ENCODE measurements around the gene LECT2. TPM values are rescaled to one million over a fixed set of nuclear protein-coding genes. Genes with fewer than 3 reads are reported as not detected.

The LECT2 gene
- total RNA-seq, 1 experiment from 2014 or later, result not detected

DNA sequence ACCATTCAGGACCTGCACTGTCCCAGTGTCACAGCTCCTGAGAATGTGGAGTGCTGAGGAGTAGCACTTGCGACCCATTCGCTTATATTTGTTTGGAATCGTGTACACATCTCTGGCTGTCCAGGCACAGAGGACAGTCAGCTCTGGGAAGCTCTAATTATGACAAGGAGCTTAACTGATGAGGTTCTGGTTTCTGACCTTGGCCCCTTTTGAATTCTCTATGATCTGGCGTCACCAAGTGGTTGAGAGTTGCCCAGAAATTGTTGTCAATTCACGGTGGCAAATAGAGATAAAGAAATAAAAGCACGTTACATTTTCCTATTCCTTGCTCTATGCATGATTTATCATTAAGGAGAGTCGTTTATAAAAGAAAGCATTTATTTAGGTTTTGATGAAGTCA, 34.9 kb upstream of the LECT2 start (continued):
- TF ChIP-seq, protein P1, sequence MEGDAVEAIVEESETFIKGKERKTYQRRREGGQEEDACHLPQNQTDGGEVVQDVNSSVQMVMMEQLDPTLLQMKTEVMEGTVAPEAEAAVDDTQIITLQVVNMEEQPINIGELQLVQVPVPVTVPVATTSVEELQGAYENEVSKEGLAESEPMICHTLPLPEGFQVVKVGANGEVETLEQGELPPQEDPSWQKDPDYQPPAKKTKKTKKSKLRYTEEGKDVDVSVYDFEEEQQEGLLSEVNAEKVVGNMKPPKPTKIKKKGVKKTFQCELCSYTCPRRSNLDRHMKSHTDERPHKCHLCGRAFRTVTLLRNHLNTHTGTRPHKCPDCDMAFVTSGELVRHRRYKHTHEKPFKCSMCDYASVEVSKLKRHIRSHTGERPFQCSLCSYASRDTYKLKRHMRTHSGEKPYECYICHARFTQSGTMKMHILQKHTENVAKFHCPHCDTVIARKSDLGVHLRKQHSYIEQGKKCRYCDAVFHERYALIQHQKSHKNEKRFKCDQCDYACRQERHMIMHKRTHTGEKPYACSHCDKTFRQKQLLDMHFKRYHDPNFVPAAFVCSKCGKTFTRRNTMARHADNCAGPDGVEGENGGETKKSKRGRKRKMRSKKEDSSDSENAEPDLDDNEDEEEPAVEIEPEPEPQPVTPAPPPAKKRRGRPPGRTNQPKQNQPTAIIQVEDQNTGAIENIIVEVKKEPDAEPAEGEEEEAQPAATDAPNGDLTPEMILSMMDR (IDR thresholded peaks at IDR 0.05 in 2 of 3, conservative IDR thresholded peaks at IDR 0.05 in 1 of 3; ENCODE audit: borderline replicate concordance in 1 of 3, insufficient read depth in 1 of 3, low read depth in 2 of 3, low read length in 2 of 3), result no peak

DNA sequence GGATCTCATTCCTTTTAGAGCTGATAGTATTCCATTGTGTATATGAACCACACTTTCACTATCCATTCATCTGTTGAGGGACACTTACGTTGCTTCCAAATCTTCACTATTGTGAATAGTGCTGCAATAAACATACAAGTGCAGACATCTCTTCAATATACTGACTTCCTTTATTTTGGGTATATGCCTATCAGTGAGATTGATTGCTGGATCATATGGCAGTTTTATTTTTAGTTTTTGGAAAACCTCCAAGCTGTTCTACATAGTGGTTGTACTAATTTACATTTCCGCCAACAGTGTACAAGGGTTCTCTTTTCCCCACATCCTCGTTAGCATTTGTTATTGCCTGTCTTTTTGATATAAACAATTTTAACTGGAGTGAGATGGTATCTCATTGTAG, 33.8 kb upstream of the LECT2 start:
- ChIA-PET RAD21 (ENCODE audit: low non-redundant PET in 1 of 2, low total read pairs in 2 of 2, uncharacterized antibody in 2 of 2, unreplicated experiment in 2 of 2) (no interaction called here), CTCF (interaction anchor here (1.7 kb wide), 1 partner anchor 11 kb away, joined by 6 read pairs; no protein-coding TSS in a partner anchor), POLR2A (no interaction called here)
- no peaks in the 10 kb centered on the region for H3K36me3 ChIP-seq (ENCODE audit: control insufficient read depth in 1 of 2, insufficient read depth in 2 of 2, low read length in 2 of 2)
- TF ChIP-seq EZH2phosphoT487 (IDR thresholded peaks at IDR 0.05; ENCODE audit: borderline replicate concordance), result no peak
- TF ChIP-seq ELF1 (IDR thresholded peaks at IDR 0.05; ENCODE audit: borderline replicate concordance, low read depth), result no peak
- no peaks in the 10 kb centered on the region for H3K4me1 ChIP-seq (ENCODE audit: control insufficient read depth in 1 of 2, insufficient read depth in 2 of 2, low read length in 2 of 2)
- no peak overlapping the region for H3K4me2 ChIP-seq (ENCODE audit: low read length)
- no peak for DNase-seq (ENCODE audit: low read depth, low spot score)
- no peaks in the 10 kb centered on the region for H3K9me3 ChIP-seq (ENCODE audit: control insufficient read depth in 1 of 2, insufficient read depth in 1 of 2, low read depth in 1 of 2, low read length in 2 of 2)
- no TSS peak for BruUV-seq (replicated peaks)
- intact Hi-C loops (cut with micrococcal nuclease), result no loop called here
- H3K27me3 ChIP-seq (ENCODE audit: insufficient read depth, low read length), result peaks cover 36% of the 10 kb centered on the region; the same call in 1 of the 2 replicates
- H3K79me2 ChIP-seq (ENCODE audit: insufficient read depth, low read length), result no peaks in the 10 kb centered on the region
- no peak overlapping the region for H3K27ac ChIP-seq (ENCODE audit: low read depth, low read length)
- no peaks in the 10 kb centered on the region for H4K20me1 ChIP-seq (ENCODE audit: insufficient read depth)
- H3K9me2 ChIP-seq (ENCODE audit: insufficient read depth), result no peaks in the 10 kb centered on the region
- H3K4me3 ChIP-seq (replicated peaks in 1 of 2; ENCODE audit: low read depth in 1 of 2, low read length in 2 of 2), result no peak overlapping the region
- ATAC-seq, result no peak
- no peak overlapping the region for H2AFZ ChIP-seq (ENCODE audit: low read depth, low read length, poor library complexity, severe bottlenecking)
- no peak overlapping the region for H3K9ac ChIP-seq (ENCODE audit: low read length)

DNA sequence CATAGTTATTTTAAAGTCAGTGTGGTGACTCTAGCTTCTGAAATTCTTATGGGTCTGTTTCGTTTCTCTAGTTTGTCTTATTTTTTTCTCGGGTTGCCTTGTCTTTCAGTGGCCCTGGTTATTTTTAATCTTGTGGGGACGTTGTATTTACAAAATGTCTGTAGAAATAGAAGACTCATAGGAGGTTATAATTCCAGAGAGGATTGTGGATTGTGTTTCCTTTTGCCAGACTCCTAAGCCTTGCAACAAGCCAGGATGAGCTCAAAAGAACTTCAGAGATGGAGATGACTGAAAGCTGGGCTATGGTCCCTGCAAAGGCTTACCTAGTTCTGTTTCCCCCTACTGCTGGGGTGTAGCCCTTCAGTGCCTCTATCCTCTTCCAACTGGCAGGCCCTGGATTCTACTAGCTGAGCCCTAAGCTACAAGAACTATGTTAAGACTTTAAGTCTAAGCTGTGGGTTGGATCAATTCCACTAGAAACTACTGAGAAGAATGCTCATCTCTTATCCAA, 32.2 kb upstream of the LECT2 start:
- no peaks in the 10 kb centered on the region for H3K36me3 ChIP-seq (ENCODE audit: control insufficient read depth in 1 of 2, insufficient read depth in 2 of 2, low read length in 2 of 2)
- H3K79me2 ChIP-seq (ENCODE audit: insufficient read depth, low read length), result no peaks in the 10 kb centered on the region
- intact Hi-C loops (cut with micrococcal nuclease), result no loop called here
- H3K4me2 ChIP-seq (ENCODE audit: low read length), result no peak overlapping the region
- no peak overlapping the region for H3K4me3 ChIP-seq (replicated peaks in 1 of 2; ENCODE audit: low read depth in 1 of 2, low read length in 2 of 2)
- H3K4me1 ChIP-seq (ENCODE audit: control insufficient read depth in 1 of 2, insufficient read depth in 2 of 2, low read length in 2 of 2), result no peaks in the 10 kb centered on the region
- RAD21 ChIA-PET (ENCODE audit: low non-redundant PET in 1 of 2, low total read pairs in 2 of 2, uncharacterized antibody in 2 of 2, unreplicated experiment in 2 of 2), result no interaction called here
- no peak overlapping the region for H3K27ac ChIP-seq (ENCODE audit: low read depth, low read length)
- no peaks in the 10 kb centered on the region for H3K9me3 ChIP-seq (ENCODE audit: control insufficient read depth in 1 of 2, insufficient read depth in 1 of 2, low read depth in 1 of 2, low read length in 2 of 2)
- no peak for DNase-seq (ENCODE audit: low read depth, low spot score)
- H2AFZ ChIP-seq (ENCODE audit: low read depth, low read length, poor library complexity, severe bottlenecking), result no peak overlapping the region
- no peak for TF ChIP-seq CBX3 (IDR thresholded peaks at IDR 0.05; ENCODE audit: low read depth)
- TF ChIP-seq EZH2 (IDR thresholded peaks at IDR 0.05), result no peak
- TF ChIP-seq, protein P2, sequence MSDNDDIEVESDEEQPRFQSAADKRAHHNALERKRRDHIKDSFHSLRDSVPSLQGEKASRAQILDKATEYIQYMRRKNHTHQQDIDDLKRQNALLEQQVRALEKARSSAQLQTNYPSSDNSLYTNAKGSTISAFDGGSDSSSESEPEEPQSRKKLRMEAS (IDR thresholded peaks at IDR 0.05), result no peak
- TF ChIP-seq SRF (IDR thresholded peaks at IDR 0.05; ENCODE audit: low read depth), result no peak
- TF ChIP-seq FOSL1 (IDR thresholded peaks at IDR 0.05; ENCODE audit: low read depth), result no peak
- no peak for TF ChIP-seq ELF1 (IDR thresholded peaks at IDR 0.05; ENCODE audit: borderline replicate concordance, low read depth)
- no peak overlapping the region for H3K9ac ChIP-seq (ENCODE audit: low read length)
- H4K20me1 ChIP-seq (ENCODE audit: insufficient read depth), result no peaks in the 10 kb centered on the region
- BruUV-seq (replicated peaks), result no TSS peak
- H3K9me2 ChIP-seq (ENCODE audit: insufficient read depth), result no peaks in the 10 kb centered on the region
- POLR2A ChIA-PET, result no interaction called here
- no peak for ATAC-seq
- CTCF ChIA-PET, result interaction anchor here (1.8 kb wide), 1 partner anchor 9 kb away, joined by 11 read pairs; no protein-coding TSS in a partner anchor
- peaks cover 36% of the 10 kb centered on the region; the same call in 1 of the 2 replicates for H3K27me3 ChIP-seq (ENCODE audit: insufficient read depth, low read length)

Data from HCT116 (cell line).